Ectodermal cell (in vitro differentiated cells): Measurements from ENCODE around the gene CYB5D1.
A peak's percentile ranks its signal among the peaks of the same experiment; 100 is the strongest.

ENCODE experiments used
- H3K27ac ChIP-seq: 2 replicates; pipeline ENCODE4 v1.7.0; 2013; ENCODE audit warnings: mild to moderate bottlenecking, low read depth, low read length; ENCODE audit not compliant: insufficient read depth, poor library complexity, severe bottlenecking
- H3K27me3 ChIP-seq: 2 replicates; pipeline ENCODE4 v1.7.0; 2013; ENCODE audit warnings: mild to moderate bottlenecking, low read length; ENCODE audit not compliant: insufficient read depth, control insufficient read depth, poor library complexity, severe bottlenecking
- H3K36me3 ChIP-seq: one replicate; pipeline ENCODE4 v1.7.0; 2013; ENCODE audit warnings: low read length; ENCODE audit not compliant: control insufficient read depth, insufficient read depth
- H3K4me1 ChIP-seq: one replicate; pipeline ENCODE4 v1.7.0; 2013; ENCODE audit warnings: low read length; ENCODE audit not compliant: control insufficient read depth, insufficient read depth
- H3K4me3 ChIP-seq: 2 replicates; pipeline ENCODE4 v1.7.0; 2013; ENCODE audit warnings: low read depth, low read length, control low read depth; ENCODE audit not compliant: insufficient read depth
- H3K9me3 ChIP-seq: 2 replicates; pipeline ENCODE4 v1.7.0; 2013; ENCODE audit warnings: mild to moderate bottlenecking, low read length, moderate library complexity; ENCODE audit not compliant: control insufficient read depth
- WGBS, 2 experiments: methylation state at CpG; one replicate each; pipeline ENCODE4 v1.1.7; 2013; ENCODE audit warnings: missing lambda C conversion rate in 2 of 2; 5-methylcytosine and 5-hydroxymethylcytosine counted together

Gene CYB5D1

GRCh38 chr17:7851438-7852261 lies 6.2 kb upstream of the CYB5D1 start:
- H3K4me3 ChIP-seq = no peak overlapping the region
- H3K9me3 ChIP-seq = no peaks in the 10 kb centered on the region
- H3K4me1 ChIP-seq = peaks cover 24% of the 10 kb centered on the region
- 21 to 23% methylated on average over 60 of the region's 60 CpGs for WGBS, 2 experiments
- peaks cover 48% of the 10 kb centered on the region for H3K36me3 ChIP-seq
- no peak overlapping the region for H3K27ac ChIP-seq
- H3K27me3 ChIP-seq = no peaks in the 10 kb centered on the region

GRCh38 chr17:7852262-7852670 lies 5.5 kb upstream of the CYB5D1 start:
- Histone ChIP-seq H3K27ac (no peak overlapping the region), H3K4me3 (no peak overlapping the region)

GRCh38 chr17:7852919-7853690 lies 4.7 kb upstream of the CYB5D1 start:
- Histone ChIP-seq H3K4me3 (no peak overlapping the region), H3K27ac (no peak overlapping the region), H3K4me1 (peaks cover 25% of the 10 kb centered on the region), H3K36me3 (peaks cover 36% of the 10 kb centered on the region), H3K27me3 (no peaks in the 10 kb centered on the region), H3K9me3 (no peaks in the 10 kb centered on the region)
- 67 to 72% methylated on average over 50 to 51 of the region's 51 CpGs for WGBS, 2 experiments

More at GRCh38 chr17:7852262-7852670, 5.5 kb upstream of the CYB5D1 start:
- Histone ChIP-seq H3K4me1 (peaks cover 25% of the 10 kb centered on the region), H3K27me3 (no peaks in the 10 kb centered on the region), H3K9me3 (no peaks in the 10 kb centered on the region), H3K36me3 (peaks cover 41% of the 10 kb centered on the region)
- 89% methylated on average over 20 of the region's 20 CpGs for WGBS, 2 experiments

- Histone ChIP-seq H3K27ac (no peak overlapping the region), H3K36me3 (peaks cover 31% of the 10 kb centered on the region), H3K27me3 (no peaks in the 10 kb centered on the region), H3K4me3 (no peak overlapping the region), H3K4me1 (peaks cover 26% of the 10 kb centered on the region), H3K9me3 (no peaks in the 10 kb centered on the region)
- 44 to 52% methylated on average over 21 of the region's 21 CpGs for WGBS, 2 experiments
Observed at GRCh38 chr17:7853691-7854038, 4.1 kb upstream of the CYB5D1 start.

GRCh38 chr17:7854078-7854777 lies 3.6 kb upstream of the CYB5D1 start:
- Histone ChIP-seq H3K27ac (peak overlapping the region; percentile 58), H3K9me3 (no peaks in the 10 kb centered on the region), H3K27me3 (no peaks in the 10 kb centered on the region), H3K4me3 (peak overlapping the region; percentile 74), H3K4me1 (peaks cover 32% of the 10 kb centered on the region), H3K36me3 (peaks cover 25% of the 10 kb centered on the region)
- WGBS, 2 experiments = 5% methylated on average over 23 to 27 of the region's 31 CpGs

- peak within 1 kb of the TSS; percentile 58 for H3K27ac ChIP-seq
Observed at GRCh38 chr17:7854851-7855659, 2.7 kb upstream of the CYB5D1 start, which contains the start of gene TMEM88. Gene TMEM88 (plus strand): TSS chr17:7855066. CDS start chr17:7855075, 9 bp downstream.

GRCh38 chr17:7855660-7856010 lies 2.2 kb upstream of the CYB5D1 start:
- WGBS, 2 experiments = 1 to 2% methylated on average over 15 of the region's 15 CpGs
- Histone ChIP-seq H3K27me3 (no peaks in the 10 kb centered on the region), H3K9me3 (no peaks in the 10 kb centered on the region), H3K27ac (no peak overlapping the region), H3K36me3 (peaks cover 13% of the 10 kb centered on the region), H3K4me1 (peaks cover 32% of the 10 kb centered on the region), H3K4me3 (peak overlapping the region; percentile 74)

More at GRCh38 chr17:7854851-7855659, 2.7 kb upstream of the CYB5D1 start, which contains the start of gene TMEM88:
- Histone ChIP-seq H3K4me3 (peak within 1 kb of the TSS; percentile 74), H3K9me3 (no peaks in the 10 kb centered on the region), H3K36me3 (peaks cover 17% of the 10 kb centered on the region), H3K4me1 (peaks cover 32% of the 10 kb centered on the region), H3K27me3 (no peaks in the 10 kb centered on the region)
- 1% methylated on average over 57 of the region's 57 CpGs for WGBS, 2 experiments

- H3K9me3 ChIP-seq = no peaks in the 10 kb centered on the region
- H3K4me3 ChIP-seq = peak overlapping the region; percentile 74
- peaks cover 13% of the 10 kb centered on the region for H3K36me3 ChIP-seq
- peaks cover 31% of the 10 kb centered on the region for H3K4me1 ChIP-seq
- 6% methylated on average over 29 of the region's 29 CpGs for WGBS, 2 experiments
- H3K27me3 ChIP-seq = no peaks in the 10 kb centered on the region
- peak overlapping the region; percentile 94 for H3K27ac ChIP-seq
Observed at GRCh38 chr17:7856011-7856810, 1.6 kb upstream of the CYB5D1 start.
